SK-N-SH treated with all-trans-retinoic acid at 6 μM for 48 hours (cell line): Measurements from ENCODE around the gene TRPV5.

Experiments used
- ATAC-seq: fragments of 200-7000 bp; cut with Tn5 transposase; 3 replicates; pipeline ENCODE4 v1.9.1; 2020; ENCODE audit warnings: mild to moderate bottlenecking, moderate library complexity
- CREB5 ChIP-seq: fragments of 250-450 bp; sonication (Bioruptor Pico); IDR thresholded peaks from 2 replicates; pipeline ENCODE4 v1.5.1; 2020; ENCODE audit warnings: low read depth, mild to moderate bottlenecking, moderate library complexity
- CSDC2 ChIP-seq: fragments of 250-450 bp; sonication (Bioruptor Pico); IDR thresholded peaks from 2 replicates; pipeline ENCODE4 v1.5.0; 2020; ENCODE audit warnings: mild to moderate bottlenecking, moderate library complexity
- CSRNP3 ChIP-seq: fragments of 250-450 bp; sonication (Bioruptor Pico); IDR thresholded peaks from 2 replicates; pipeline ENCODE4 v1.5.1; 2021; ENCODE audit warnings: mild to moderate bottlenecking, moderate library complexity
- ESRRG ChIP-seq: fragments of 250-450 bp; sonication (Bioruptor Pico); IDR thresholded peaks from 2 replicates; pipeline ENCODE4 v1.6.1; 2021; ENCODE audit warnings: mild to moderate bottlenecking
- GLIS3 ChIP-seq: fragments of 250-450 bp; sonication (Bioruptor Pico); IDR thresholded peaks from 2 replicates; pipeline ENCODE4 v1.5.0; 2020; ENCODE audit warnings: mild to moderate bottlenecking, moderate library complexity
- ISL1 ChIP-seq: fragments of 250-450 bp; sonication (Bioruptor Pico); IDR thresholded peaks from 2 replicates; pipeline ENCODE4 v2.1.2; 2022; ENCODE audit warnings: mild to moderate bottlenecking, moderate library complexity
- OSR1 ChIP-seq: fragments of 250-450 bp; sonication (Bioruptor Pico); IDR thresholded peaks from 2 replicates; pipeline ENCODE4 v1.8.0; 2022; ENCODE audit warnings: moderate library complexity, mild to moderate bottlenecking, inconsistent platforms
- PATZ1 ChIP-seq: fragments of 250-450 bp; sonication (Bioruptor Pico); IDR thresholded peaks from 2 replicates; pipeline ENCODE4 v1.8.0; 2020; ENCODE audit warnings: mild to moderate bottlenecking, moderate library complexity, borderline replicate concordance
- POU6F1 ChIP-seq: fragments of 250-450 bp; sonication (Bioruptor Pico); IDR thresholded peaks from 2 replicates; pipeline ENCODE4 v1.8.0; 2021; ENCODE audit warnings: low read depth, mild to moderate bottlenecking, moderate library complexity, borderline replicate concordance
- PPARA ChIP-seq: fragments of 250-450 bp; sonication (Bioruptor Pico); IDR thresholded peaks from 2 replicates; pipeline ENCODE4 v1.5.0; 2020; ENCODE audit warnings: mild to moderate bottlenecking, borderline replicate concordance
- RARB ChIP-seq: fragments of 250-450 bp; sonication (Bioruptor Pico); IDR thresholded peaks from 2 replicates; pipeline ENCODE4 v1.8.0; 2021; ENCODE audit warnings: mild to moderate bottlenecking, moderate library complexity
- SNAI2 ChIP-seq: fragments of 250-450 bp; sonication (Bioruptor Pico); IDR thresholded peaks from 2 replicates; pipeline ENCODE4 v1.5.0; 2020; ENCODE audit warnings: mild to moderate bottlenecking, moderate library complexity
- TCF4 ChIP-seq: fragments of 250-450 bp; sonication (Bioruptor Pico); IDR thresholded peaks from 2 replicates; pipeline ENCODE4 v1.8.0; 2021; ENCODE audit warnings: mild to moderate bottlenecking, moderate library complexity, borderline replicate concordance
- TOX ChIP-seq: fragments of 250-450 bp; sonication (Bioruptor Pico); IDR thresholded peaks from 2 replicates; pipeline ENCODE4 v1.8.0; 2021; ENCODE audit warnings: mild to moderate bottlenecking, moderate library complexity, borderline replicate concordance
- TSHZ2 ChIP-seq: fragments of 250-450 bp; sonication (Bioruptor Pico); IDR thresholded peaks from 2 replicates; pipeline ENCODE4 v1.5.0; 2020; ENCODE audit warnings: mild to moderate bottlenecking, moderate library complexity
- ZC3H10 ChIP-seq: fragments of 250-450 bp; sonication (Bioruptor Pico); IDR thresholded peaks from 2 replicates; pipeline ENCODE4 v1.5.1; 2021; ENCODE audit warnings: mild to moderate bottlenecking, moderate library complexity
- ZFP3 ChIP-seq: fragments of 250-450 bp; sonication (Bioruptor Pico); IDR thresholded peaks from 2 replicates; pipeline ENCODE4 v1.5.0; 2020; ENCODE audit warnings: mild to moderate bottlenecking, moderate library complexity
- ZFP30 ChIP-seq: fragments of 450-650 bp; formaldehyde crosslinking; IDR thresholded peaks from 2 replicates; pipeline ENCODE4 v1.5.0; 2022; ENCODE audit warnings: mild to moderate bottlenecking, moderate library complexity
- ZNF565 ChIP-seq: fragments of 450-650 bp; formaldehyde crosslinking; conservative IDR thresholded peaks from 2 replicates; pipeline ENCODE4 v1.5.0; 2020; ENCODE audit warnings: low read depth, mild to moderate bottlenecking, moderate library complexity
- ZNF70 ChIP-seq: fragments of 450-650 bp; formaldehyde crosslinking; IDR thresholded peaks from 2 replicates; pipeline ENCODE4 v1.5.0; 2020; ENCODE audit warnings: mild to moderate bottlenecking, moderate library complexity

The TRPV5 gene

GRCh38 chr7:142881586-142882337 lies 51.8 kb downstream of the TRPV5 start:
- no peak for TF ChIP-seq PPARA (CRISPR knock-in tag)
- no peak for TF ChIP-seq ZFP30 (CRISPR knock-in tag)
- TF ChIP-seq TCF4 (CRISPR knock-in tag) = no peak
- no peak for TF ChIP-seq CSRNP3 (CRISPR knock-in tag)
- TF ChIP-seq OSR1 = no peak
- no peak for TF ChIP-seq TOX (CRISPR knock-in tag)
- no peak for TF ChIP-seq ESRRG (CRISPR knock-in tag)
- TF ChIP-seq ZC3H10 = no peak
- TF ChIP-seq POU6F1 (CRISPR knock-in tag) = no peak
- TF ChIP-seq ZFP3 (CRISPR knock-in tag) = no peak
- no peak for TF ChIP-seq PATZ1 (CRISPR knock-in tag)
- TF ChIP-seq RARB (CRISPR knock-in tag) = no peak
- TF ChIP-seq GLIS3 (CRISPR knock-in tag) = no peak
- no peak for TF ChIP-seq CREB5
- TF ChIP-seq TSHZ2 (CRISPR knock-in tag) = no peak
- TF ChIP-seq SNAI2 = no peak
- TF ChIP-seq ZNF70 (CRISPR knock-in tag) = no peak
- no peak for ATAC-seq

GRCh38 chr7:142880876-142881505 lies 52.6 kb downstream of the TRPV5 start:
- peak; percentile 80 for ATAC-seq
- no peak for TF ChIP-seq ZC3H10
- no peak for TF ChIP-seq ISL1 (CRISPR knock-in tag)
- TF ChIP-seq RARB (CRISPR knock-in tag) = no peak
- TF ChIP-seq CREB5 = no peak
- TF ChIP-seq TCF4 (CRISPR knock-in tag) = no peak
- TF ChIP-seq CSDC2 (CRISPR knock-in tag) = no peak
- TF ChIP-seq TOX (CRISPR knock-in tag) = no peak
- TF ChIP-seq PPARA (CRISPR knock-in tag) = no peak
- no peak for TF ChIP-seq TSHZ2 (CRISPR knock-in tag)
- TF ChIP-seq ZNF565 (CRISPR knock-in tag) = no peak
